HepG2 (cell line): Measurements from ENCODE around the gene CCSER2. TPM values are rescaled to one million over a fixed set of nuclear protein-coding genes. Genes with fewer than 3 reads are reported as not detected.

Experiments
- ELF3 ChIP-seq: IDR thresholded peaks from 2 replicates; pipeline ENCODE4 v1.6.1; 2016; ENCODE audit warnings: missing genetic modification reagents, missing compliant biosample characterization
- FOXO1 ChIP-seq: sonication (generic); formaldehyde crosslinking; IDR thresholded peaks from 2 replicates; pipeline ENCODE4 v1.4.0; 2020; ENCODE audit warnings: missing genetic modification reagents
- GTF3A ChIP-seq: sonication (generic); formaldehyde crosslinking; conservative IDR thresholded peaks from 2 replicates; pipeline ENCODE4 v1.4.0; 2020; ENCODE audit warnings: mild to moderate bottlenecking, missing genetic modification reagents
- KDM5B ChIP-seq: sonication (generic); formaldehyde crosslinking; IDR thresholded peaks from 2 replicates; pipeline ENCODE4 v1.4.0; 2020; ENCODE audit warnings: missing genetic modification reagents, mild to moderate bottlenecking, borderline replicate concordance
- KLF12 ChIP-seq: sonication (generic); formaldehyde crosslinking; IDR thresholded peaks from 2 replicates; pipeline ENCODE4 v1.4.0; 2020; ENCODE audit warnings: missing genetic modification reagents, borderline replicate concordance
- NAIF1 ChIP-seq: sonication (generic); formaldehyde crosslinking; IDR thresholded peaks from 2 replicates; pipeline ENCODE4 v1.5.0; 2020; ENCODE audit warnings: mild to moderate bottlenecking, missing genetic modification reagents, borderline replicate concordance
- RBAK ChIP-seq: sonication (generic); formaldehyde crosslinking; IDR thresholded peaks from 2 replicates; pipeline ENCODE4 v1.5.1; 2020; ENCODE audit warnings: mild to moderate bottlenecking, missing genetic modification reagents
- RFXANK ChIP-seq: IDR thresholded peaks from 2 replicates; pipeline ENCODE4 v1.6.1; 2016
- SAP130 ChIP-seq: IDR thresholded peaks from 2 replicates; pipeline ENCODE4 v1.6.1; 2016; ENCODE audit warnings: low read depth
- ZBTB42 ChIP-seq: sonication (generic); formaldehyde crosslinking; IDR thresholded peaks from 2 replicates; pipeline ENCODE4 v1.5.0; 2020; ENCODE audit warnings: mild to moderate bottlenecking, missing genetic modification reagents
- ZNF124 ChIP-seq: sonication (generic); formaldehyde crosslinking; IDR thresholded peaks from 2 replicates; pipeline ENCODE4 v1.4.0; 2020; ENCODE audit warnings: missing genetic modification reagents
- ZNF17 ChIP-seq: sonication (generic); formaldehyde crosslinking; IDR thresholded peaks from 2 replicates; pipeline ENCODE4 v1.5.0; 2020; ENCODE audit warnings: mild to moderate bottlenecking, missing genetic modification reagents
- ZNF761 ChIP-seq: sonication (generic); formaldehyde crosslinking; conservative IDR thresholded peaks from 2 replicates; pipeline ENCODE4 v1.4.0; 2020; ENCODE audit warnings: mild to moderate bottlenecking, missing genetic modification reagents
- polyA plus RNA-seq, 8 experiments: library from polyadenylated mRNA; depleted of rRNA in 3 of 8; stranded (reverse) in 7 of 8; unstranded in 1 of 8; fragments of >200 nt; fragmentation: Illumina TruSeq in 4 of 8; extraction: Trizol in 4 of 8; gene quantifications; 2 replicates each; pipeline versions ENCODE4 v1.2.1 to v1.2.3, GENCODE V29; 2011 to 2016; ENCODE audit warnings: low read depth in 4 of 8, missing spikeins in 1 of 8, mixed read lengths in 1 of 8; ENCODE audit not compliant: insufficient read depth in 1 of 8
- total RNA-seq, 5 experiments: library from RNA; depleted of rRNA; stranded (reverse); fragments of >200 nt; fragmentation: Illumina TruSeq; extraction: Trizol; gene quantifications; 2 replicates each; pipeline ENCODE4 v1.2.3, GENCODE V29; 2016; ENCODE audit warnings: low read depth in 1 of 5
- TF ChIP-seq, protein P1 (sequence below): sonication (generic); formaldehyde crosslinking; IDR thresholded peaks from 2 replicates; pipeline ENCODE4 v1.4.0; 2020; ENCODE audit warnings: mild to moderate bottlenecking, missing genetic modification reagents
- TF ChIP-seq, protein P2 (sequence below): sonication (generic); formaldehyde crosslinking; IDR thresholded peaks from 2 replicates; pipeline ENCODE4 v1.9.0; 2021; ENCODE audit warnings: missing genetic modification reagents, mild to moderate bottlenecking, borderline replicate concordance
- TF ChIP-seq, protein P3 (sequence below): sonication (generic); formaldehyde crosslinking; conservative IDR thresholded peaks from 2 replicates; pipeline ENCODE4 v1.8.1; 2023; ENCODE audit warnings: missing genetic modification reagents
- TF ChIP-seq, protein P4 (sequence below): sonication (generic); formaldehyde crosslinking; IDR thresholded peaks from 2 replicates; pipeline ENCODE4 v1.4.0; 2020; ENCODE audit warnings: mild to moderate bottlenecking, low read depth, missing genetic modification reagents

The CCSER2 gene
- total and polyA plus RNA-seq, 2 of the 13 experiments (the other 11 are each of a cell fraction or from before 2014, with no cell fraction given) = 13.3 to 17.2 TPM

DNA sequence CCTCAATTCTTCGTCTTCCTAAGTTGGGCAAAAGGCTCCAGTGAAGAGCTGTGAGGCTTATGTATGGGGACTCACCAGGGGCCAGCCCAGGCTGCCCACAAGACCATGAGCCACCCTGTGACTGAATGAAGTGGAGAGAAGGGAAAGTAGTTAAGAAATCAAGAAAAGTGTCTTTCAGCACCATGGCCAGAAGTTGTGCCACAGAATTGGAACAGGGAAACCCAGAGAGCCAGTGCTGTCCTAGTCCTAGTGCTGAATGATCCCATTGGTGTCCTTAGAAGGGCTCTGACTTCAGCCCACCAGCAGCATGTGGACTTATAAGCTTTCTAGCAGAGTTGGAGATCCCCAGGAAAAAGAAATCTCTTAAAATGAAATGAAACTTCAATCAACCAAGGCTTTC, 37.0 kb upstream of the CCSER2 start (continued):
- TF ChIP-seq, protein P1, sequence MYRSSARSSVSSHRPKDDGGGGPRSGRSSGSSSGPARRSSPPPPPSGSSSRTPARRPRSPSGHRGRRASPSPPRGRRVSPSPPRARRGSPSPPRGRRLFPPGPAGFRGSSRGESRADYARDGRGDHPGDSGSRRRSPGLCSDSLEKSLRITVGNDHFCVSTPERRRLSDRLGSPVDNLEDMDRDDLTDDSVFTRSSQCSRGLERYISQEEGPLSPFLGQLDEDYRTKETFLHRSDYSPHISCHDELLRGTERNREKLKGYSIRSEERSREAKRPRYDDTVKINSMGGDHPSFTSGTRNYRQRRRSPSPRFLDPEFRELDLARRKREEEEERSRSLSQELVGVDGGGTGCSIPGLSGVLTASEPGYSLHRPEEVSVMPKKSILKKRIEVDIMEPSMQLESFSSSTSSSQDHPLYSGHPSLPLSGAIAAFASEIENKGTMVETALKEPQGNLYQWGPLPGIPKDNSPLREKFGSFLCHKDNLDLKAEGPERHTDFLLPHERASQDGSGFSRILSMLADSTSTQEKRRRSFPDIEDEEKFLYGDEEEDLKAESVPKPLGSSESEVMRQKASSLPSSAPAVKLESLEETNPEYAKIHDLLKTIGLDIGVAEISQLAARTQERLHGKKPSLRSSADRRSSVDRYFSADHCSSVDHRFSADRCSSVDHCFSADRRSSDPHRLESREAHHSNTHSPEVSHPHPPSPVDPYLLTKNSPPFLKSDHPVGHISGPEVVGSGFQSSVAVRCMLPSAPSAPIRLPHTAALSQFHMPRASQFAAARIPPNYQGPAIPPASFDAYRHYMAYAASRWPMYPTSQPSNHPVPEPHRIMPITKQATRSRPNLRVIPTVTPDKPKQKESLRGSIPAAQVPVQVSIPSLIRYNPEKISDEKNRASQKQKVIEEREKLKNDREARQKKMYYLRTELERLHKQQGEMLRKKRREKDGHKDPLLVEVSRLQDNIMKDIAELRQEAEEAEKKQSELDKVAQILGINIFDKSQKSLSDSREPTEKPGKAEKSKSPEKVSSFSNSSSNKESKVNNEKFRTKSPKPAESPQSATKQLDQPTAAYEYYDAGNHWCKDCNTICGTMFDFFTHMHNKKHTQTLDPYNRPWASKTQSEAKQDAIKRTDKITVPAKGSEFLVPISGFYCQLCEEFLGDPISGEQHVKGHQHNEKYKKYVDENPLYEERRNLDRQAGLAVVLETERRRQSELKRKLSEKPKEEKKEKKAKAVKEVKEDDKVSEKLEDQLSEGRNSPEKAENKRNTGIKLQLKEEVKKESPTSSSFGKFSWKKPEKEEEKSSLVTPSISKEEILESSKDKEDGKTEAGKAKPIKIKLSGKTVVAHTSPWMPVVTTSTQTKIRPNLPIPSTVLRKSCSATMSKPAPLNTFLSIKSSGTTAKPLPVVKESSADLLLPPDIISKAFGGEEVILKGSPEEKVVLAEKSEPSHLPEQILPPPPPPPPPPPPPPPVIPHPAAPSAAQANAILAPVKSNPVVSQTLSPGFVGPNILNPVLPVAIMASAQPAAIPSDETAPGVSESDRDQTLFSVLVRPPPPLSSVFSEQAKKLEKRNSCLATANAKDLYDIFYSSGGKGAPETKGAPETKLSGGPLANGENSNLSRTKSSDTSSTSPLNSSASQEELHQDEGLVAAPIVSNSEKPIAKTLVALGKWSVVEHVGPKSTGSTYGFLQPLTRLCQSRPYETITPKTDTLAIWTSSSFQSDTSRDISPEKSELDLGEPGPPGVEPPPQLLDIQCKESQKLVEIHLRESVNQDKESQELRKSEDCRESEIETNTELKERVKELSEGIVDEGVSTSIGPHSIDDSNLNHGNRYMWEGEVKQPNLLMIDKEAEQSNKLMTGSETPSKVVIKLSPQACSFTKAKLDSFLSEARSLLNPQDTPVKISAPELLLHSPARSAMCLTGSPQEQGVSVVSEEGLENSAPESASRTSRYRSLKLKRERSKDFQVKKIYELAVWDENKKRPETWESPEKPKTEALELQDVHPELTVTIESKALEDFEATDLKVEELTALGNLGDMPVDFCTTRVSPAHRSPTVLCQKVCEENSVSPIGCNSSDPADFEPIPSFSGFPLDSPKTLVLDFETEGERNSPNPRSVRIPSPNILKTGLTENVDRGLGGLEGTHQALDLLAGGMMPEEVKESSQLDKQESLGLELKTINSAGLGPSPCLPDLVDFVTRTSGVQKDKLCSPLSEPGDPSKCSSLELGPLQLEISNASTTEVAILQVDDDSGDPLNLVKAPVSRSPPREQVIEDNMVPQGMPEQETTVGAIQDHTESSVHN (CRISPR knock-in tag) = no peak
- TF ChIP-seq, protein P2, sequence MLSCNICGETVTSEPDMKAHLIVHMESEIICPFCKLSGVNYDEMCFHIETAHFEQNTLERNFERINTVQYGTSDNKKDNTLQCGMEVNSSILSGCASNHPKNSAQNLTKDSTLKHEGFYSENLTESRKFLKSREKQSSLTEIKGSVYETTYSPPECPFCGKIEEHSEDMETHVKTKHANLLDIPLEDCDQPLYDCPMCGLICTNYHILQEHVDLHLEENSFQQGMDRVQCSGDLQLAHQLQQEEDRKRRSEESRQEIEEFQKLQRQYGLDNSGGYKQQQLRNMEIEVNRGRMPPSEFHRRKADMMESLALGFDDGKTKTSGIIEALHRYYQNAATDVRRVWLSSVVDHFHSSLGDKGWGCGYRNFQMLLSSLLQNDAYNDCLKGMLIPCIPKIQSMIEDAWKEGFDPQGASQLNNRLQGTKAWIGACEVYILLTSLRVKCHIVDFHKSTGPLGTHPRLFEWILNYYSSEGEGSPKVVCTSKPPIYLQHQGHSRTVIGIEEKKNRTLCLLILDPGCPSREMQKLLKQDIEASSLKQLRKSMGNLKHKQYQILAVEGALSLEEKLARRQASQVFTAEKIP (CRISPR knock-in tag) = no peak
- 0 out of 2 replicates have a peak, but pooled peaks have one; percentile 40 for TF ChIP-seq FOXO1 (CRISPR knock-in tag)
- TF ChIP-seq ELF3 = peak; percentile 82
- TF ChIP-seq, protein P3, sequence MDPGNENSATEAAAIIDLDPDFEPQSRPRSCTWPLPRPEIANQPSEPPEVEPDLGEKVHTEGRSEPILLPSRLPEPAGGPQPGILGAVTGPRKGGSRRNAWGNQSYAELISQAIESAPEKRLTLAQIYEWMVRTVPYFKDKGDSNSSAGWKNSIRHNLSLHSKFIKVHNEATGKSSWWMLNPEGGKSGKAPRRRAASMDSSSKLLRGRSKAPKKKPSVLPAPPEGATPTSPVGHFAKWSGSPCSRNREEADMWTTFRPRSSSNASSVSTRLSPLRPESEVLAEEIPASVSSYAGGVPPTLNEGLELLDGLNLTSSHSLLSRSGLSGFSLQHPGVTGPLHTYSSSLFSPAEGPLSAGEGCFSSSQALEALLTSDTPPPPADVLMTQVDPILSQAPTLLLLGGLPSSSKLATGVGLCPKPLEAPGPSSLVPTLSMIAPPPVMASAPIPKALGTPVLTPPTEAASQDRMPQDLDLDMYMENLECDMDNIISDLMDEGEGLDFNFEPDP (CRISPR knock-in tag) = no peak
- TF ChIP-seq, protein P4, sequence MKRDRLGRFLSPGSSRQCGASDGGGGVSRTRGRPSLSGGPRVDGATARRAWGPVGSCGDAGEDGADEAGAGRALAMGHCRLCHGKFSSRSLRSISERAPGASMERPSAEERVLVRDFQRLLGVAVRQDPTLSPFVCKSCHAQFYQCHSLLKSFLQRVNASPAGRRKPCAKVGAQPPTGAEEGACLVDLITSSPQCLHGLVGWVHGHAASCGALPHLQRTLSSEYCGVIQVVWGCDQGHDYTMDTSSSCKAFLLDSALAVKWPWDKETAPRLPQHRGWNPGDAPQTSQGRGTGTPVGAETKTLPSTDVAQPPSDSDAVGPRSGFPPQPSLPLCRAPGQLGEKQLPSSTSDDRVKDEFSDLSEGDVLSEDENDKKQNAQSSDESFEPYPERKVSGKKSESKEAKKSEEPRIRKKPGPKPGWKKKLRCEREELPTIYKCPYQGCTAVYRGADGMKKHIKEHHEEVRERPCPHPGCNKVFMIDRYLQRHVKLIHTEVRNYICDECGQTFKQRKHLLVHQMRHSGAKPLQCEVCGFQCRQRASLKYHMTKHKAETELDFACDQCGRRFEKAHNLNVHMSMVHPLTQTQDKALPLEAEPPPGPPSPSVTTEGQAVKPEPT = no peak
- no peak for TF ChIP-seq NAIF1 (CRISPR knock-in tag)
- no peak for TF ChIP-seq ZNF761
- no peak for TF ChIP-seq ZNF17
- TF ChIP-seq SAP130 (CRISPR knock-in tag) = peak; percentile 84
- no peak for TF ChIP-seq KDM5B (CRISPR knock-in tag)
- TF ChIP-seq RFXANK = peak; percentile 66; the same call in 1 of the 2 replicates
- no peak for TF ChIP-seq ZBTB42 (CRISPR knock-in tag)
- TF ChIP-seq KLF12 (CRISPR knock-in tag) = peak; percentile 80
- TF ChIP-seq ZNF124 (CRISPR knock-in tag) = peak; percentile 85; the same call in 1 of the 2 replicates
- TF ChIP-seq GTF3A (CRISPR knock-in tag) = no peak
- TF ChIP-seq RBAK (CRISPR knock-in tag) = no peak
